Inflammatory macrophage treated with lipopolysaccharide for 4 hours (primary cell): ENCODE data around the gene NSA2.

Experiments
- DNase-seq: peaks from one replicate; pipeline ENCODE4 v3.0.0-alpha.2; 2020

Gene NSA2

DNA sequence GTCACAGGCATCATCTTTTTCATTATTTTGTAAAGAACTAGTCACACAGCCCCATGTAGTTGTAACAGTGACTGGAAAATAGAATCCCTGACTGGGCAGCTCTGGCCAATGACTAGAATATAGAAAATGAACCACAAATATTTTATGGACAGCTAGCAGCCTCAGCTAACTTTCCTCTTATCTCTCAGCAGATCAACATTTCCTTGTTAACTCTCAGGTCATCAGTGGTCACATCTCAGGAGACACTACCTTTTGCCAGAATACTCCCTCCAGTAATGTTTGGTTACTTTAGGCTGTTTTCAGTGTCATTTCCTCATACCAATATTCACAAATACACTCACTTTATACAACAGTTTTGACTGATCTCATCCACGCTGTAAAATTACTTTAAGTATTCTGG, 55.2 kb downstream of the NSA2 start:
- no peak for DNase-seq

- DNase-seq: no peak
Measured at GRCh38 chr5:74829413-74829812, 62.4 kb downstream of the NSA2 start.
